Measurements from ENCODE around the gene RFX6.

RFX6 gene

DNA sequence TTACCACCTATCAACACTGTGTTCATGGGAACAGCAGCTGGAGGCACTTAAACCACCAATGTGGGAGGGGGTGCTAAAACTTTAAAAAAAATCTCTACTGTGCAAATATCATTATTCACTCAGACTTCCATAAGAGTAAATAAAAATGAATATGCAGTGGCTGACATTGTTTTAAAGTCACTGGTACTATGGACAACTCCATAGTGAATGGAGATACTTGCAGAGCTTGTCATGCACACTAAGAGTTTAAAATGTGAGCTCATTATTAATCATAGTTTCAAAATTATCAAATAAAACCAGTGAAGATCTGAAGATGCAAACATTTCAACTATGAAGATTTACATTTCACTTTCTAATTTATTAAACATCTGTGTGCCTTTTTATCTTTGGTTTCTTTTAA lies 54.4 kb downstream of the RFX6 start:
- Histone ChIP-seq H3K4me3 (ENCODE audit: insufficient read depth, low read depth, low read length, poor library complexity, severe bottlenecking) (no peak overlapping the region), H3K27me3 (replicated peaks; ENCODE audit: control insufficient read depth, insufficient read depth, low read length, poor library complexity, severe bottlenecking) (no peaks in the 10 kb centered on the region), H3K36me3 (ENCODE audit: control insufficient read depth, insufficient read depth, low read length) (no peaks in the 10 kb centered on the region), H3K9me3 (ENCODE audit: control insufficient read depth, low read length) (no peaks in the 10 kb centered on the region), H3K4me1 (ENCODE audit: control insufficient read depth, insufficient read depth, low read length, poor library complexity, severe bottlenecking) (no peaks in the 10 kb centered on the region), H3K27ac (ENCODE audit: insufficient read depth, low read length, poor library complexity, severe bottlenecking) (no peak overlapping the region)
- no peak for DNase-seq

- Histone ChIP-seq H3K4me3 (ENCODE audit: insufficient read depth, low read depth, low read length, poor library complexity, severe bottlenecking) (no peak overlapping the region), H3K9me3 (ENCODE audit: control insufficient read depth, low read length) (no peaks in the 10 kb centered on the region), H3K4me1 (ENCODE audit: control insufficient read depth, insufficient read depth, low read length, poor library complexity, severe bottlenecking) (no peaks in the 10 kb centered on the region), H3K27me3 (replicated peaks; ENCODE audit: control insufficient read depth, insufficient read depth, low read length, poor library complexity, severe bottlenecking) (no peaks in the 10 kb centered on the region), H3K27ac (ENCODE audit: insufficient read depth, low read length, poor library complexity, severe bottlenecking) (no peak overlapping the region), H3K36me3 (ENCODE audit: control insufficient read depth, insufficient read depth, low read length) (no peaks in the 10 kb centered on the region)
- no peak for DNase-seq
Measured at GRCh38 chr6:116932496-116932895, 55.5 kb downstream of the RFX6 start.

DNA sequence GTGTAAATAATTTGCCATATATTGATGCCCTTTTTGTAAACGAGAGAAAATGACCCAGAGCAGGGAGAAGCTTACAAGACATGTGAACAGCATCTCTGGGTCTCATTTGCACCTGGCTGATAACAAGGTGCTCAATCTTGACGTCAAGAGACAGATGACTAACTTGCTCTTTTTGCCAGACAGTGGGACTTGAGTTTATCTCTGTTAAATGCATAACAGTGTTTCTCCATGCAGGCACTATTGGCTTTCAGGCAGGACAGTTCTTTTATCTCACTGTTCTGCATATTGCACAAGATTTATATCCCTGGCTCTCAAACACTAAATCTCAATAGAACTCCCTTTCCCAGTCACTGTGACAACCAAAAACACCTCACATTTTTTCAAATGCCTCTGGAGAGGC lies 56.4 kb downstream of the RFX6 start:
- DNase-seq = no peak
- Histone ChIP-seq H3K27me3 (replicated peaks; ENCODE audit: control insufficient read depth, insufficient read depth, low read length, poor library complexity, severe bottlenecking) (no peaks in the 10 kb centered on the region), H3K4me1 (ENCODE audit: control insufficient read depth, insufficient read depth, low read length, poor library complexity, severe bottlenecking) (no peaks in the 10 kb centered on the region)

DNA sequence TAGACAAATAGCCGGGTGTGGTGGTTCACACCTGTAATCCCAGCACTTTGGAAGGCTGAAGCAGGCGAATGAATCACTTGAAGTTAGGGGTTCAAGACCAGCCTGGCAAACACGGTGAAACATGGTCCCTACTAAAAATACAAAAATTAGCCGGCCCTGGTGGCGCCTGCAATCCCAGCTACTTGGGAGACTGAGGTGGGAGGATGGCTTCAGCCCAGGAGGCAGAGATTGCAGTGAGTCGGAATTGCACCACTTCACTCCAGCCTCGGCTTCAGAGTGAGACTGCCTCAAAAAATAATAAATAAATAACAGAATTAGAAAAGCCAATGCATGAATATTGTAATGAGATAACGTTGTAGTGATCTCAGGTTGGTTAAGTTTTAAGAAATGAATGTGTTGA lies 61.3 kb downstream of the RFX6 start:
- H3K36me3 ChIP-seq (ENCODE audit: control insufficient read depth, insufficient read depth, low read length) = no peaks in the 10 kb centered on the region
- no peak for DNase-seq
- no peaks in the 10 kb centered on the region for H3K4me1 ChIP-seq (ENCODE audit: control insufficient read depth, insufficient read depth, low read length, poor library complexity, severe bottlenecking)
- no peak overlapping the region for H3K27ac ChIP-seq (ENCODE audit: insufficient read depth, low read length, poor library complexity, severe bottlenecking)
- no peaks in the 10 kb centered on the region for H3K27me3 ChIP-seq (replicated peaks; ENCODE audit: control insufficient read depth, insufficient read depth, low read length, poor library complexity, severe bottlenecking)
- H3K4me3 ChIP-seq (ENCODE audit: insufficient read depth, low read depth, low read length, poor library complexity, severe bottlenecking) = no peak overlapping the region
- no peaks in the 10 kb centered on the region for H3K9me3 ChIP-seq (ENCODE audit: control insufficient read depth, low read length)

More for the DNA sequence above, 56.4 kb downstream of the RFX6 start:
- Histone ChIP-seq H3K27ac (ENCODE audit: insufficient read depth, low read length, poor library complexity, severe bottlenecking) (no peak overlapping the region), H3K36me3 (ENCODE audit: control insufficient read depth, insufficient read depth, low read length) (no peaks in the 10 kb centered on the region), H3K4me3 (ENCODE audit: insufficient read depth, low read depth, low read length, poor library complexity, severe bottlenecking) (no peak overlapping the region), H3K9me3 (ENCODE audit: control insufficient read depth, low read length) (no peaks in the 10 kb centered on the region)

DNA sequence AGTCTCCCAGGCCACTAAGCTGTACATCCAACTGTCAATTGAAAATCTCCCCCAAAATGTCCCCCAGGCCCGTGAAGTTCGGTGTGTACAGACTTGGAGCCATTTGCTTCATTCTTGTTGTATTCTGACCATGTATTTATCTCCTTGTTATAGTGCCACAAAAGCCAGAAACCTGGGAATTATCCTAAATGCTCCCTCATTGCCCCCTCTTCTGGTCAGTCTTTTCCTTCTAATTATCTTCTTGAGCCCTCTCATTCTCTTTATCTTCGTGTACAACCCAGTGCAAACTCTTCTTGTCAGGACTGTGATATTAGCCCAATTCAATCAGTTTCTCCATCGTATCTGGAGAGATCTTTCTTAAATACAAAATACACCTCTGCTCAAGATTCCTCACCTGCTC lies 64.7 kb downstream of the RFX6 start:
- H3K9me3 ChIP-seq (ENCODE audit: control insufficient read depth, low read length) = no peaks in the 10 kb centered on the region
- H3K4me1 ChIP-seq (ENCODE audit: control insufficient read depth, insufficient read depth, low read length, poor library complexity, severe bottlenecking) = no peaks in the 10 kb centered on the region
- no peak for DNase-seq
- H3K36me3 ChIP-seq (ENCODE audit: control insufficient read depth, insufficient read depth, low read length) = no peaks in the 10 kb centered on the region
- H3K4me3 ChIP-seq (ENCODE audit: insufficient read depth, low read depth, low read length, poor library complexity, severe bottlenecking) = no peak overlapping the region
- H3K27me3 ChIP-seq (replicated peaks; ENCODE audit: control insufficient read depth, insufficient read depth, low read length, poor library complexity, severe bottlenecking) = no peaks in the 10 kb centered on the region
- no peak overlapping the region for H3K27ac ChIP-seq (ENCODE audit: insufficient read depth, low read length, poor library complexity, severe bottlenecking)

GRCh38 chr6:116945809-116946208 lies 68.8 kb downstream of the RFX6 start:
- DNase-seq = no peak
- H3K9me3 ChIP-seq (ENCODE audit: control insufficient read depth, low read length) = no peaks in the 10 kb centered on the region

GRCh38 chr6:116948533-116949304 lies 71.7 kb downstream of the RFX6 start:
- Histone ChIP-seq H3K27ac (ENCODE audit: insufficient read depth, low read length, poor library complexity, severe bottlenecking) (no peak overlapping the region), H3K36me3 (ENCODE audit: control insufficient read depth, insufficient read depth, low read length) (no peaks in the 10 kb centered on the region), H3K27me3 (replicated peaks; ENCODE audit: control insufficient read depth, insufficient read depth, low read length, poor library complexity, severe bottlenecking) (no peaks in the 10 kb centered on the region), H3K9me3 (ENCODE audit: control insufficient read depth, low read length) (no peaks in the 10 kb centered on the region), H3K4me3 (ENCODE audit: insufficient read depth, low read depth, low read length, poor library complexity, severe bottlenecking) (no peak overlapping the region), H3K4me1 (ENCODE audit: control insufficient read depth, insufficient read depth, low read length, poor library complexity, severe bottlenecking) (no peaks in the 10 kb centered on the region)
- DNase-seq = no peak

More at GRCh38 chr6:116945809-116946208, 68.8 kb downstream of the RFX6 start:
- H3K36me3 ChIP-seq (ENCODE audit: control insufficient read depth, insufficient read depth, low read length) = no peaks in the 10 kb centered on the region
- H3K4me1 ChIP-seq (ENCODE audit: control insufficient read depth, insufficient read depth, low read length, poor library complexity, severe bottlenecking) = no peaks in the 10 kb centered on the region
- no peak overlapping the region for H3K4me3 ChIP-seq (ENCODE audit: insufficient read depth, low read depth, low read length, poor library complexity, severe bottlenecking)
- no peak overlapping the region for H3K27ac ChIP-seq (ENCODE audit: insufficient read depth, low read length, poor library complexity, severe bottlenecking)
- H3K27me3 ChIP-seq (replicated peaks; ENCODE audit: control insufficient read depth, insufficient read depth, low read length, poor library complexity, severe bottlenecking) = no peaks in the 10 kb centered on the region

GRCh38 chr6:116949964-116950363 lies 72.9 kb downstream of the RFX6 start:
- Histone ChIP-seq H3K9me3 (ENCODE audit: control insufficient read depth, low read length) (no peaks in the 10 kb centered on the region), H3K27ac (ENCODE audit: insufficient read depth, low read length, poor library complexity, severe bottlenecking) (no peak overlapping the region), H3K4me1 (ENCODE audit: control insufficient read depth, insufficient read depth, low read length, poor library complexity, severe bottlenecking) (no peaks in the 10 kb centered on the region), H3K36me3 (ENCODE audit: control insufficient read depth, insufficient read depth, low read length) (no peaks in the 10 kb centered on the region), H3K4me3 (ENCODE audit: insufficient read depth, low read depth, low read length, poor library complexity, severe bottlenecking) (no peak overlapping the region), H3K27me3 (replicated peaks; ENCODE audit: control insufficient read depth, insufficient read depth, low read length, poor library complexity, severe bottlenecking) (no peaks in the 10 kb centered on the region)
- DNase-seq = no peak

DNA sequence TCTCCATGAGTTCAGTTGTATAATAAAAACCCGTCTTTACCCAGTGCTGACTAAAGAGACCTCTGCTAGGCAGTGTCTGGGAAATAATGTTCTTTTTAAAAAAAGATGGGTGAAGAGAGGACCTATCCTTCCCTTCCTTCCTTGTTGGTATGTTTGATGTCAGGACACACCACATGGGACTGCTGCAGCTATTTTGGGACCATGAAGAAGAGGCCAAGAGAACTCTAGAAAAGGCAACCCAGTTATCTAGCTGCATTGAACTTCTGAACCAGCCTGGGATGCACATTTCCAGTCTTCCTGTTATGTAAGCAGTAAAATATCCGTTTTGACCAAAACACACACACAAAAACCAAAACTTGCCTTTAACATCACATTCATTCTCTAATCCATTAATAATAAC lies 77.3 kb downstream of the RFX6 start:
- H3K36me3 ChIP-seq (ENCODE audit: control insufficient read depth, insufficient read depth, low read length) = no peaks in the 10 kb centered on the region

DNA sequence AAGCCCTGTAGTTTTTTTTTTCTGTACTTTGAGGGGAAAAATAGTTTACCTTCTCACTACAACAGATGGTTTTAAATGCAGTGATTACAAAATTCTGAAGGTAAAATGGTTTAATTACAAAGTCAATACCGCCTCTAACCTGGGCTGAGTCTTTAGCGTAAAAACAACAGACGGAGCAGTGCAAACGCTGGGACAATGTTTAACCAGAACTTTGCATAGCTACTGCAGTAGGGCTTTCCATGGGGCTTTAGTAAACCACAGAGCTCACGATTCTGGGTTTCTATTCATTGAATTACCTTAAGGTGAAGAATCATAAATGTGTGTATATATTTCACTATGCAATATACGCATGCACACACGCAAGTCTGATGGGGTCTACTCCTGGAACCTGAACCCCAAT lies 77.9 kb downstream of the RFX6 start:
- no peak for DNase-seq
- H3K27me3 ChIP-seq (replicated peaks; ENCODE audit: control insufficient read depth, insufficient read depth, low read length, poor library complexity, severe bottlenecking) = no peaks in the 10 kb centered on the region
- H3K27ac ChIP-seq (ENCODE audit: insufficient read depth, low read length, poor library complexity, severe bottlenecking) = no peak overlapping the region
- H3K9me3 ChIP-seq (ENCODE audit: control insufficient read depth, low read length) = no peaks in the 10 kb centered on the region
- H3K4me1 ChIP-seq (ENCODE audit: control insufficient read depth, insufficient read depth, low read length, poor library complexity, severe bottlenecking) = no peaks in the 10 kb centered on the region
- no peaks in the 10 kb centered on the region for H3K36me3 ChIP-seq (ENCODE audit: control insufficient read depth, insufficient read depth, low read length)
- H3K4me3 ChIP-seq (ENCODE audit: insufficient read depth, low read depth, low read length, poor library complexity, severe bottlenecking) = no peak overlapping the region

More for the DNA sequence above, 77.3 kb downstream of the RFX6 start:
- no peaks in the 10 kb centered on the region for H3K9me3 ChIP-seq (ENCODE audit: control insufficient read depth, low read length)
- DNase-seq = no peak
- H3K27me3 ChIP-seq (replicated peaks; ENCODE audit: control insufficient read depth, insufficient read depth, low read length, poor library complexity, severe bottlenecking) = no peaks in the 10 kb centered on the region
- H3K4me1 ChIP-seq (ENCODE audit: control insufficient read depth, insufficient read depth, low read length, poor library complexity, severe bottlenecking) = no peaks in the 10 kb centered on the region
- H3K27ac ChIP-seq (ENCODE audit: insufficient read depth, low read length, poor library complexity, severe bottlenecking) = no peak overlapping the region
- no peak overlapping the region for H3K4me3 ChIP-seq (ENCODE audit: insufficient read depth, low read depth, low read length, poor library complexity, severe bottlenecking)
